RPMI8226 (cell line): ENCODE results near the gene IFNGR1.
"Not testable (repeated sequence)": the region's sequence is repeated elsewhere in the genome, so short reads cannot be mapped to it uniquely, and the experiment has no call there.

Experiments used
- DNase-seq: peaks from one replicate; pipeline ENCODE4 v3.0.0-alpha.2; 2015

Gene IFNGR1

DNA sequence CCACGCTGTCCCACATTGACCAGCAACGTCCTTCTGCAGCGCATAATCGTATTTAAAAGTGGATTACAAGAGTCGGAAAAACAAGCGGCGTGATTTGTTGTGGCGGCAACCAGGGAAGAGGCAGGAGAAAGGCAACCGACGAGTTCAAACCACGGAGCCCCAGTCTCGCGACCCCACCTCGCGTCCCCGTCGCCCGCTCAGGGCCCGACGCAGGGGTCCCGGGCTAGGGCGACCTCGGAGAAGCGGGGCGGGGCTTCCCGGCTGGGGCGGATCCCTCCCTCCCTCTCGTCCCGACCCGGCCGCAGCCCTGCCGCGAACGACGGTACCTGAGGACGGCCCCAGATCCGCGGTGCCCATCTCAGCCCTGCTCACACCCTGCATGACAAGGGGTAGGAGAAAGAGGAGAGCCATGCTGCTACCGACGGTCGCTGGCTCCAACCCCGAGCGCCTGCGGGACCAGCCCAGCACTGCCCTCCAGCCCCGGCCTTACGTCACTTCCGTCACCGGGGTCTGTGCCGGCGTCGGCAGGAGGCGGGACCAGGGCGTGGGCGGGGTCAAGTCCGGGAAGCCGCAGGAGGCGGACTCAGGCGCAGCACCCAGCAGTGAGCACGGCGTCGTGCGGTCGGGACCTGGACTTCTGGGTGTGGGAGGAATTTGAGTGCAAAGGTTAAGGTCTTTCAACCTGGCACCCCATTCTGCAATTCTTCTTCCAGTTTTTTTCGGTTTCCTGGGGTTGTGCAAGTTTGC, at the start of gene IFNGR1:
Gene IFNGR1, minus strand, starts transcription at position 469 of the 747 bp plus-strand sequence. Its CDS starts 58 bp downstream, at position 411.
- peak; percentile 94 for DNase-seq

GRCh38 chr6:137268911-137269310, 49.7 kb upstream of the IFNGR1 start:
- DNase-seq = no peak

GRCh38 chr6:137266309-137266586, 47.1 kb upstream of the IFNGR1 start:
- no peak for DNase-seq

DNA sequence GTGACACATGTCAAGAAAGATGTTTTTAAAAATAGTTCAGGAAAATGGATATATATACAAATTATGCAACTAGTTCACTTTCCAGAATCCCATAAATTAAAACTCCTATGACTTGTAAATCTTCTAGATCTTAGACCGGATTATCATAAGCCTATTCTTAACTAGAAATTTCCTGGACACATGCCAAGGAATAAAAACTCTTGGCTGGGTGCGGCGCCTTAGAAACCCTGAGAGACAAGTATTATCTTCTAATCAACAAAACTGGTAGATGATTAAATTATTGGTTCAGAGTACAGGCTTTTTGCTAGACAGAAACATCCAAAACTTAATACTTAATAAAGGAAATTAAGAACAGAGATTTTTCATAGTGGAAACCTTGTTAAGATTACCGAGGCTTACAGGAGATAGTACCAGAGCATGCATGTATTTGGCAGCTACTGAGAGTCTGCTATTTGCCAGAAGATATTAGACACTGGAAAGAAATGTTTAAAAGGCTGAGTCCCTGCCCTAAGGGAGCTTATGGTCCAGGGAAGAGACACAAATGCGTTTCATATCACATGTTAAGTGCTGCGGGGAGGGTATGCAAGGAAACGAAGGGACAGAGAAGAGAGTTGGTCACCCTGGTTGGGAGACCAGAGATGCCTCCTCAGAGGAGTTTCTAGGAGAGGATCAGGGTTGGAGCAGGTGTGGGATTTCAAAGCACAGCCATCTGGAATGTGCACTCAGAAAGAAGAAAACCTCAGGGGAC, 46.5 kb upstream of the IFNGR1 start:
- no peak for DNase-seq

- no peak for DNase-seq
Observed at GRCh38 chr6:137264311-137265075, 45.3 kb upstream of the IFNGR1 start.

DNA sequence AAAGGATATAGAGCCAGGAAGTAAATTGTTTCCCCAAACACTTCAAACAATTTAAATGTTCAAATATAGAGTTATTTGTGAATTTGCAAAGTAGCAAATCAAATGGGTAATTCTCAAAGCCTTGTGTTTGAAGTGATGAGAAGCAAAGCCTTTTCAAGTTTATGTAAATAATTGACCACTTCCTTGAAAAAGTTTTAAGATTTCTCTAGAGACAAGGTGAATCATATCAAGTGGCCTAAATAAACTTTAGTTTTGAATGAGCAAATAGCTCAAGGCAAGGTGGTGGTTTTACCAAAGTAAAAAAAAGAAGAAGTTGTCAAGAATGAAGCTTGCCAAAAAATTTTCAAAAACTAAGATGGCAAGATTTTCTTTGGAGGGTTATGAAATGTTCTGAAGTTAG, 42.6 kb upstream of the IFNGR1 start:
- no peak for DNase-seq

DNA sequence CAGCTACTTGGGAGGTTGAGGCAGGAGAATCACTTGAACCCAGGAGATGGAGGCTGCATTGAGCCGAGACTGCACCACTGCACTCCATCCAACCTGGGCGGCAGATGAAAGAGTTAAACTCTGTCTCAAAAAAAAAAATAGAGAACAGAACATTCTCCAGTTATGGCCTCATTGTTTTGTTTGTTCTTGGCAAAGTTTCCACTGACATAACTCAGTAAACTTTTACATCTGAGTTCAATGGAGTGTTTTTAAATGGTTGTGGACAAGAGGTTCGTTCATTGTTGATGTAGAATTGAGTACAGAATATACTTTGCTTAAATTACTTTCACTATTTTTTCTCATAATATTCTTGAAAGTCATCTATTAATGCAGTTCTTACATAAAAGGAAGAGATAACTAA, 42.2 kb upstream of the IFNGR1 start:
- no peak for DNase-seq

GRCh38 chr6:137260217-137260616, 41.0 kb upstream of the IFNGR1 start:
- no peak for DNase-seq

GRCh38 chr6:137259349-137259748, 40.2 kb upstream of the IFNGR1 start:
- DNase-seq = no peak

DNA sequence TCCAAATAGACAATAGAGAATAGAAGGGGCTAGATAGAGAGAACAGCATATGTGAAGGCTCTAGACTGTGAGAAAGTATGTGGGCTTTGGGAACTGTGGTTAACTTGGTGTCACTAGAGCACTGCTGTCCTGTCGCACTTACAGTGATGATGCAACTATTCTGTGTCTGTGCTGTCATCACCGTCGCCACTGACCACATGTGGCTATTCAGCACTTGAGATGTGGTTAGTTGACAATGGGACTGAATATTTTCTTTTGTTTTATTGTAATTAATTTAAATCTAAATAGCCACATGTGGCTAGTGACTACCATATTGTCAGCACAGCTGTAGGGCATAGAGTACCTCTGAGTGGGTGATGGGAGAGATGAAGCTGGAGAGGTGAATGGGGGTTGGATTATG, 39.0 kb upstream of the IFNGR1 start:
- DNase-seq = no peak

- DNase-seq = no peak
Observed at GRCh38 chr6:137256350-137257103, 37.3 kb upstream of the IFNGR1 start.

GRCh38 chr6:137254966-137255365, 35.8 kb upstream of the IFNGR1 start:
- DNase-seq = no peak

- not testable (repeated sequence) for DNase-seq
Observed at GRCh38 chr6:137254430-137254829, 35.2 kb upstream of the IFNGR1 start.

DNA sequence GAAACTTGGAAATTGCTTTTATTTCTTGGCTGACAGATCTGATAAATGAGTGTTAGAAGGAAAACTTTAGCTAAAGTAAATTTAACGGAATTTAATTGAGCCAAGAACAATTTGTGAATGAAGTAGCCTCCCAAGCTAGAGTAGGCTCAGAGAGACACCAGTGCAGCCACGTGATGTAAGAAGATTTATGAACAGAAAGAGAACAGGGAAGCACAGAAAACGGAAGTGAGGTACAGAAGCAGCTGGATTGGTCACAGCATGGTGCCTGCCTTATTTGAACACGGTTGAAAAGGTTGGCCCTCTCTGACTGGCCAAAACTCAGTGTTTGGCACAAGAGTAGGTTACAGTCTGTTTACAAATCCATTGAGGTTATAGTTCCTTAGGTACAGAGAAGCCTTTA, 29.5 kb upstream of the IFNGR1 start:
- DNase-seq = peak; percentile 26

- no peak for DNase-seq
Observed at GRCh38 chr6:137247724-137248123, 28.5 kb upstream of the IFNGR1 start.

GRCh38 chr6:137246791-137247202, 27.6 kb upstream of the IFNGR1 start:
- DNase-seq = no peak

- no peak for DNase-seq
Observed at GRCh38 chr6:137246164-137246563, 27.0 kb upstream of the IFNGR1 start.

GRCh38 chr6:137241481-137242038, 22.4 kb upstream of the IFNGR1 start:
- DNase-seq = no peak

DNA sequence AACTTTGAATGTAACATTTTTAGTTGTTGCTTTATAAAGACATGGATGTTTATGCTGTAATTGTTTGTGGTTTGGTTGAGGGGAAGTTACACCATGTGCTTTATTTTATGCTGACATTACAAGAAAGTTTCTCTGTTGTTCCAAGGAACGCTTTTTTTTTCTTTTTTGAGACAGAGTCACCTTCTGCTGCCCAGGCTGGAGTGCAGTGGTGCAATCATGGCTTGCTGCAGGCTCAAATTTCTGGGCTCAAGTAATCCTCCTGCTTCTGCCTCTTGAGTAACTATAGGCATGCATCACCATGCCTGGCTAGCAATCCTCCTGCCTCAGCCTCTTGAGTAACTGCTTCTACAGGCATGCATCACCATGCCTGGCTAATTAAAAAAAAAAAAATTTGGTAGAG, 21.0 kb upstream of the IFNGR1 start:
- DNase-seq = peak; percentile 45

DNA sequence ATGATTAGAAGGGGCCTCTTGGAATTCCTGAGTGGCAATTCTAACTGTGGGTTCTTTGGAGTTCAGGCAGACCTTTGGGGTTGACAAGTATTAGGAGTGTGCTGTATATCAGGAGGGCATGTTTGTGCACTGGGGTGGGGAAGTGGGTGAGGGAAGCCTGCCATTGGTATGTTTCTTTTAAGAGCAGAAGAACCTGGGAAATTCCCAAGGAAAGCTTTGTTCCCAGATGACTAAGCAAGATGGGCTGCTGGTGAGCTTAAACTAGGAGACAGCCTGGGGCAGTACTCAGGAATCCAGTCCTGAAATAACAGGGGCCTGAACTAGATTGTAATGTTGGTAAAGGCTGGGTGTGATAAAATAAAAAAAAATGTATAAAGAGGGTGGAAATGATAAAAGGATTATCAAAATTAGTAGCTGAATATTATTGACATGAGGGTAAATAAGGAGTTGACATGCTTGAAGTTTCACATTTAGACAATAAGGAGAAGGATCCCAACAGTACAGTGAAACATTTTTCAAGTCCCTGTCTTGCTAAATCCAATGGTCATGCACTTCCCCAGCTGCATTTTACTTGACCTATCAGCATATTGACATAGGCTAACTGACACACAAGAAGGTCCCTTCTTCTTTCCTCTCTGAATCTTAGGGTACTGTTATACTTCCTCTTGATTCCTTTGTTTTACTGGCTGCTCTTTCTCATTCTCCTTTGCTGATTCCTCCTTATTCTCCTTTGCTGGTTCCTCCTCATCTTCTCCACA, 18.4 kb upstream of the IFNGR1 start:
- DNase-seq = no peak

GRCh38 chr6:137236581-137237355, 17.6 kb upstream of the IFNGR1 start:
- no peak for DNase-seq
